GM19467 (cell line): ENCODE results near the gene RBM26.

ENCODE experiments used
- ATAC-seq: cut with Tn5 transposase; IDR thresholded peaks from one replicate; pipeline ENCODE4 v1.9.1; 2021; ENCODE audit warnings: mild to moderate bottlenecking, moderate library complexity; ENCODE audit not compliant: unreplicated experiment

RBM26 gene

DNA sequence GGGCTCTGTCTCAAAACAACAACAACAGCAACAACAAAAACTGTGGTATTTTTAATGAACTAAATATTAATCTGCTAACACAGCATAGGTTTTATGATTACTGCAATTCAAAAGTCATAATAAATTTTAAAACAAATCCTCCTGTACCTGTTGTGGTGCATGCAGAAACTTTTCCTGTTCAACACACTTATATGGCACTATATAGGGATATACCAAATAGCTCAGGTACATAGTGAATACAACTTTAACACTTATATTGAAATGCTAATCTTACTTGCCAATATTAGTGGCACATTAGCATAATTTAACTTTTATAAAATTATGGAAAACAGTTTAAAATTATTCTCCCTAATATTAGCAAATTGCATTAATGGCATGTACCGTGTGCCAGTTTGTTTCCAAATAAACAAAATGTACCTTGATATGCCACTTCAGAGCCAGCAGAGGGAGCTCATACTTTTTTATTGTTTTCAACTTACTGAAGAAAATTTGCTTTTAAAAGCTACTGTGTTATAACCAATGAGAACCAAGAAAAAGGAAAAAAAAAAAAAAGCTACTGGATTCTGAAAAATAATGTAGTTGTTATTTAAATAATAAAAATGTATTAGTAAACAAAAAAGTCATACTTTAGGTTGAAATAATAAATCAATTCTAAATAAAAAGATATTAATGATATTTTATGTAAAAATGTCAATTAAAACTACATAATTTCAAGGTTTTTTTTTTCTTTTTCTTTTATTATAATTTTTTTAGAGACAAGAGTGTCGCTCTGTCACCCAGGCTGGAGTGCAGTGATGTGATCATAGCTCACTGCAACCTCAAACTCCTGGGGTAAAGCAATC, 18.0 kb upstream of the RBM26 start:
- ATAC-seq: peak; percentile 72

DNA sequence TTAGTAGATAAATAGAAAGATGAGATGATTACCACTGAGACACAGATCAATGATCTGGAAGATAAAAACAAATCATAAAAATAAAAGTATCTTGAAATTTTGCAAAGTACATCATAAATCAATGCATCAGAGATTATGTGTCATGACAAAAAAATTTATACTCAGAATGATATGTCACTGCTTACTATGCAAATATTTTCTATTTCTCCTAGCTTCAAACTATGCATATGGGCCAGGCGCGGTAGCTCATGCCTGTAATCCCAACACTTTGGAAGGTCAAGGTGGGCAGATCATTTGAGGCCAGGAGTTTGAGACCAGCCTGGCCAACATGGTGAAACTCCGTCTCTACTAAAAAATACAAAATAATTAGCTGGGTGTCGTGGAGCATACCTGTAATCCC, 17.3 kb upstream of the RBM26 start:
- ATAC-seq: no peak

DNA sequence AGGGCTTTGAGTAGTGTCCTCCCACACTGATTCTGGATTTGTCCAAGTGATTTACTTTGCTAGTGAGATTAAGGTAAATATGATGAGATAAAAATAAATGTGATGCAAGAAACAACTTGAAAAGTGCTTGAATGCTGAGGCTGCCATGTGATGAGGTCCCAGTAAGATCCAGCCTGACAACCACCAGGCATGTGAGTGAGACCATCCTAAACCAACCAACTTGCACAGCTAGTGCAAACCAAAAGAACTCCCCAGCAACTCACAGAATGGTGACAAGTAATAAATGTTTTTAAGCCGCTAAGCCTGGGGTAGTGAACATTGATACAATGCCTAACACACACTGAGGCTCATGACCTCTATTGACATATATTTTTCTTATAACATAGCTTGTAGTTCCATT, 13.3 kb upstream of the RBM26 start:
- ATAC-seq: no peak

DNA sequence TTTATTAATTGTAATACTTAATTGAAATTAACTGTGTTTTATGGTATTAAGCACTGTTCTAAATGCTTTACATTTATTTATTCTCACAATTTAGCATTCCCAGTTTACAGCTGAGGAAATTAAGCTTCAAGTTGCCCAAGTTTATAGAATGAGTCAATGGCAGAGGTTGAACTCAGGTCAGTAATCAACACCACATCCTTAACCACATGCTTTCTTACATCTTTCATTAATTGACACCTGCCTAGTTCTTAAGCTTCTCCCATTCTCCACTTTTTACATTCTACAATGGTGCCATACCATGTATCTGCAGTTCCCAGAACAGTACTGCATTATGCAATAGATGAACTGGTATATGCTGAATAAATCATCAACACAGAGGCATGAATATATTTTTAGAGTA, 11.7 kb upstream of the RBM26 start:
- ATAC-seq: no peak

DNA sequence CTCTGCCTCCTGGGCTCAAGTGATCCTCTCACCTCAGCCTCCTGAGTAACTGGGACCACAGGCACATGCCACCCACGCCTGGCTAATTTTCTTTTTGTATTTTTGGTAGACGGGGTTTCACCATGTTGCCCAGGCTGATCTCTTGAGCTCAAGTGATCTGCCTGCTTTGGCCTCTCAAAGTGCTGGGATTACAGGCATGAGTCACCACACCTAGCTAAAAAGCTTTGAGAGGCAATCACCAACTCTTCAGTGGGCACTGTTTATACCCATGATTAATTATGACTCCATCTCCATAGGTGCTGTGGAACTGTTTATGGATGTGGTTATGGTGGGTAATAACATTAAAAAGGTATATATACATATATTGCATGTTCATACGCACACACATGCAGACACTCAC, 7.5 kb upstream of the RBM26 start:
- no peak for ATAC-seq

DNA sequence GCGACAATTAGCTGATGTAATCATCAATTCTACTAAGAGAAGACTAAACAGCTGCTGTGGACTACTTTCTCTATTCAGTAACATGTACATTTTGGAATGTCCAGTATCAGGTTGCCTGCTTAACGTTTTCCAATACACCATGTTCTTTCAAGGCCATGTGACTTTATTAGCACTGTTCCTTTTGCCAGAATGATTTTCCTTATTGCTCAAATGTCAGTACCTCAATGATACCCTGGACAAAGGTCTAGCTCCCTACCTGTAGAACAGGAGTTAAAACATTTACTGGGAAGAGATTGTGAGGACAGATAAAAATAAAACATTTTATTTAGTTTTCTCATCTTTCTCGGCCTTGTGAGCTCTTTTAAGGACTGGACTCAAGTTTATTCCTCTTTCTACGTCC, 3.8 kb upstream of the RBM26 start:
- no peak for ATAC-seq

DNA sequence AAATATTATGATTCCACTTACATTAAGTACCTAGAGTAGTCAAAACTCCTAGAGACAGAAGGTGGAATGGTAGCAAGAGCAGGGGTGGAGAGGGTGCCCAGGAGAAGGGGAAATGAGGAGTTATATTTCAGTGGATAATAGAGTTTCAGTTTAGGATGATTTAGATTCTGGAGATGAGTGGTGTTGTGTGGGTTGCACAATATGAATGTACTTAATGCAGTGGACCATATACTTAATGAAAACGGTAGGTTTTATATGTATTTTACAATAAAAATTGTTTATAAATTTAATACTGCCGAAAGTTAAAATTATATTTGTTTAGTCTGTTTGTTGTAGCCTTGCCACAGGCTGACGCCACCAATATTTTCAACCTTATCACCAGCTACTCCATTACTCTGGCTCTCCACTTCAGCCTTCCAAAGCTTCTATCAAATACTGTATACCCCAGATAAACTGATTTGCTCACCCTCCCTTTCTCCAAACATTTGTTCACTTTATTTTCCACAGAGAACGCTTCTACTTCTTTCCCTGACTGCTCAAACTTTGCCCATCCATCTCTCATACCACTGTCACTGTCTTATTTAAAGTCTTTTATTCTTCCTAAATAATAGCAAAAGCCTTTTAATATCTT, 1.4 kb upstream of the RBM26 start:
- no peak for ATAC-seq

DNA sequence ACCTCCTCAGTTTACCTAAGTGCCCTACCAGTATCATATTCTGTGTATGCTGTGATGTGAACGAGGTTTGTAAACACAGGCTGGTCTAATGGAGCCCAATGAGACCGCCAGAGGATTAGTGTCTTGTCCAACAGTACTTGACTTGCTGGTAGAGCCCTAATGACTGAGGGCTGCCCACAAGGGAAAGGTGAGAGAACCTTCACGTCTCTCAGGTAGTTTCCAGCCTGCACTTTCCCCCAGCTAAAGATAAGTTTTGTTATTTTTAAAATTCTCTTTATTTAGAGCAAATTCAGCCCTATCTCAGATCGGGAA, 498 bp upstream of the RBM26 start:
- peak; percentile 24 for ATAC-seq

DNA sequence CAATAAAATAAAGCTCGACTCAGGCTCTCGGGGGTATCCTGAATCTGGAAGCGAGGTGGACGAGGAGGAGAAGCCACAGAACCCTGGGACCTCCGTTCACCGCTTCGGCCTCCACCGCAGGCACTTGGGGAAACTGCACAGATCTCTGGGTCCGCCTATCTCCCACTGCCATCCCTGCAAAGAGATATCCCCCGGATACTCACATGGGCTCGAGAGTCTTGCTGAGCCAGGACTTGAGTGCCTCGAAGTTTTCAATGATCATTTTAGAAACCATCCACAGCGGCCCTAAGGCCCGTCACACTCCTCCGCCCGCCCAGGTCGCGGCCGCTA, 589 bp downstream of the RBM26 start:
- ATAC-seq: peak; percentile 32

DNA sequence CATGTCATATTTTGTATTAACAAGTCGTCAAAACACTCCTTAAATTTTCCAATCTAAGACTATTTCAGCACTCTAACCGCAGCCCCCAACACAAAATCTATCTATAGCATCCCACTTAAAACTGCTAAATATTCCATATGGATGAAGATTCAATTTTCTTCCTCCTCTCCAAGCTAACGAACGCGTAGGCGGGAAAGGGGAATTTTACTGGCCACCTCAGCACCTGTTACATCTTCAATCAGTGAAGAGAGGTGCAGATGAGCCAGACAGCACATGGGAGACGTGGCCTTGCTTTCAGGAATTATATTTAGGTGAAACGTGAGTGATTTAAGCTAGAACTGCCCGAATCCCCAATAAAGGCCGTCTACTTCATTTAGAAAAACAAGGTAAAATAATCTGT, 1.1 kb downstream of the RBM26 start:
- ATAC-seq: no peak

DNA sequence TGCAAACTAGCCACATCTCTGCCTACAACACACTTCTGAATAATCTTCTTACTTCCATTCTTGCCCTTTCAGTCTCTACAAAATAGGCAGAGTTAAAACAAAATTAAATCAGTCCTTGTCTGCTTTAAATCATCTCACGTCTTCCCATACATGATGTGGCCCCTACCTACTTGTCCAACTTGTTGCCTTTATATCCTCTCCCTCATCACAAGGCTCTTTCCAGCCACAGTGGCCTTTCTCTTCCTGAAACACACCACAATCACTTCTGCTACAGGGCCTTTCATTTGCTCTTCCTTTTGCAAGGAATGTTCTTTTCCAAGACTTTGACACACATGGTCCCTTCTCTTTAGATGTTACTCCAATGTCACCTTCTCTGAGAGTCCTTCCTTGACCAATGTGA, 1.7 kb downstream of the RBM26 start:
- ATAC-seq: no peak

DNA sequence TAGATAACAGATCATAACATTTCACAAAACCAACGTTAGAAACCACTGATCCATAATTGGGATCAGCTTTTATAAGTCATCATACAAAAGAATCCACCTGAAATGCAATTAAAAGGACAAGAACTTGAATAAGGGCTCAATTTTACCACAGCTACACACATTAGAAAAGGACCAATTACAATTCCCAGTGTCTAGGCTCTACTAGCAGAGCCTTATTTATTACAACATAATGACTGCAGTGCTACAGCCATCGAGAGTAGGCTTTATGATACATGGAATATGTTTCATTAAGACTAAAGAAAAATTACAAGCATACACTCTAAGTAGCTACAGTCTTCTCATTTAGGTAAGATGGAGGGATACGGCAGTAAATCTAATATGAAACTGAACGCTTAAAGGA, 2.9 kb downstream of the RBM26 start:
- ATAC-seq: no peak

DNA sequence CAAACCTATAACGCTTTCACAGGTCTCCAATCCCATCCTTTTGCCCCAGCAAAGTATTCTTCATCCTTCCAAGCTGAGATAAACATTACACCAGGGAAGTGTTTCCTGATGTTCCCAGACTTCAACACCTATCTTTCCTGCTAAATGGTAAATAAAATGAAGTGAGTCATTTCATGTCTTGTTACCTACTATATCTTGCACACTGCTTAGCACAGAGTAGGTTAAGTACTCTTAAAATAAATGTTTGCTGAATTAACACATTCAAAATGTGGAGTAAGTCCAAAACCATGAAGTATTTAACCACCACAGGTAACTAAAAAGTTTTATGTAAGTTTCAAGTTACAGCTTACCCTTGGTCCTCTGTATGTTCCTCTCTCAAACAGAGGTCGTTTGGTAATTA, 3.4 kb downstream of the RBM26 start:
- ATAC-seq: no peak

DNA sequence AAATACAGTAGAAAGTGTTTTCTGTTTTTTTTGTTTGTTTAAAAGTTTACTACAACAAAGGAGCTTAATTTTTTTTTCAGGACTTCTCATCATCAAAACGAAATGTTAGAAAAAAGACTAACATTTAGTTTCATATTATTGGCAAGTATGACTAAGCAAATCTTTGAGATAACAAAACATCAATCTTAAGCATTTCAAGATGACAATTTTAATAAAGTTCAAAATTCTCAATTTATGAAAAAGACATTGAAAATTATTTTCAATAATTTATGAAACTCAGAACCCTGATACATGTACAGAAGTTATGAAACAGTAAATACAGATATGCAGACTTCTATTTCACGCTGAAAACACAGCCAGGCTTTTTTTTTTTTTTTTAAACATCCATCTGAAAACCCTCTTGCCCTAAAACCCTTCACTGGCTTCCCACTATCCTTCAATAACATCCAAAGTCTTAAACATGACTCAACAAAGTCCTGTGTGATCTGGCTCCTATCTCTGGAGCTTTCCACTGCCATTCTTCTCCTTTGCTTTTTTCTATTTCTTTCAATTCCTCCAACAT, 3.9 kb downstream of the RBM26 start:
- ATAC-seq: no peak

DNA sequence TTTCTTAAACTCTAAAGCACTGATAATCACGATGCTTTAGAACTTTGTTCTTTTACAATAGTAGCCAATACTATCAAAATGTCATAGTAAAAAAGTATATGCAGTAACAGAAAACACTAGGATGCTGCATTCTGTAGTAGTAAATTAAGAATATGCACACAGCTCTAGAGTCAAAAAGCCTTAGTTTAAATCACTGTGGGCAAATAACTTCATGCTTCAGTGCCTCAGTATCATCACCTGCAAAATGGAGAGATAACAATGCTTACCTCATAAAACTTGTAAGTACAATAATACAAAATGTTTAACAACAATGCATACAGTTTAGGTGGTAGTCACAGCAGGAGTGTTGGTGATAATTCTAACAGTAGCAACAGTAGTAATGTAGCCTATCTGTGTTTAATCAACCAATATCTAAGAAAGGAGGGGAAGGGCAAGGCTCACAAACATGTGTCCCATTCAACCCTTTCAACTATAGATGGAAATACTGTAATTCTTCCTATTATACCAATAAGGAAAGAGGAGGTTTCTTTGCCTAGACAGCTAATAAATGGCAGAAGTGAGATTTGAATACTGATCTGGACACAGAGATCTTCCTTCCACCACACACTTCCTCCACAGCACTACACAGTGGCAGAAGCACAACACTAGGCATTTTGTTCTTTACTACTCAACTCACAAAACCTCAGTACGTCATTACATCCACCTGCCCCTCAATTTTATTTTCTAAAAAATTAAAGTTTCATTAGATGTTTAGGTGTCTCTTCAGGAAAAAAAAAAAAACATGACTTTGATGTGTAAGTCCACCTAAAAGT, 4.6 kb downstream of the RBM26 start:
- ATAC-seq: peak; percentile 37

DNA sequence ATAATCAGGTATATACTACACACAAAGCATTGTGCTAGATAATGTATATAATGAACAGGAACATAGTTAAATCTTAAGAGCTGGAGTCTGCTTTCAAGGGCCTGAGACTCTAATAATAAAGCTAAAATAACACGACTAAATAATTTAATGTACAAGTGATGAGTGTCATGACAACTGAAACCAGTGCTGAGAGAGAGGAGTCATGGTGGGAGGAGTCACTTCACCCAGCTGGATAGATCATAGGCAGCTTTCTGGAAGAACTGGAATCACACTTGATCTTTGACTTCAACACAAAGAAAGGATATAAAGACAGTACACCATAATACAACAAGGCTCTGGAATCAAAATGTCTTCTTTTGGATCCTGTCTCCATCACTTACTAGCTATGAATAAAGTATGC, 7.1 kb downstream of the RBM26 start:
- no peak for ATAC-seq

DNA sequence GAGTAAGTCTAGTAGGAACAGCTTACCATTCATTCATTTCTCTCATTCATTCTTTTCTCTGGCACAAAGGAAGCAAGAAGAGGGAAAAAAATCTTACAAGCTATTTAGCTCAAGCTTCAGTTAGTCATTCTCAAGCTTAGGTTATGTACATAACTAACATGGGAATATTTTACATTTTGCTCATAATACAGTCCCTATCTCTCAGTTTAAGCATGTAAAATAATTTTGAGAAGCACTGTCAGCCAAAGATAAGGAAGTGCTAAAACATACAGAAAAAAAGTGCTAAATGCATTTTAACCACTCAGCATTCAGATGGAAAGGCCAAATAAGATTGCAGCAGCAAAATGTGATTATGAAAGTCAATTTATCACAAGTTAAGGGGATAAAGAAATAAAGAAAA, 7.9 kb downstream of the RBM26 start:
- ATAC-seq: no peak

DNA sequence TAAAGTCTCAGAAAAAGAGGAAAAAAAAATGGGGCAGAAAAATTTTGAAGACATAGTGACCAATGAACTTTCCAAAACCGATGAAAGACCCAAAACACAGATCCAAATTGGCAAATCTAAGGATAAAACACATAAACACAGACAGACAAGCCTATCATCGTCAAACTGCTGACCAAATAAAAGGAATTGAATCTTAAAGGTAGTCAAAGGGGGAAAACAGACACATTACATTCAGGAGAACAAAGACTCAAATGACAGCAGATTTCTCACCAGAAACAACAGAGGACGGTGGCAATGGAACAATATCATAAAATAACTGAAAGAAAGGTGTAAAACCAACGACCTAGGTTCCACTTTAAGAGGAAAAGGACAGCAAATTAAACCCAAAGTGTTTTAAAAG, 10.2 kb downstream of the RBM26 start:
- ATAC-seq: no peak

DNA sequence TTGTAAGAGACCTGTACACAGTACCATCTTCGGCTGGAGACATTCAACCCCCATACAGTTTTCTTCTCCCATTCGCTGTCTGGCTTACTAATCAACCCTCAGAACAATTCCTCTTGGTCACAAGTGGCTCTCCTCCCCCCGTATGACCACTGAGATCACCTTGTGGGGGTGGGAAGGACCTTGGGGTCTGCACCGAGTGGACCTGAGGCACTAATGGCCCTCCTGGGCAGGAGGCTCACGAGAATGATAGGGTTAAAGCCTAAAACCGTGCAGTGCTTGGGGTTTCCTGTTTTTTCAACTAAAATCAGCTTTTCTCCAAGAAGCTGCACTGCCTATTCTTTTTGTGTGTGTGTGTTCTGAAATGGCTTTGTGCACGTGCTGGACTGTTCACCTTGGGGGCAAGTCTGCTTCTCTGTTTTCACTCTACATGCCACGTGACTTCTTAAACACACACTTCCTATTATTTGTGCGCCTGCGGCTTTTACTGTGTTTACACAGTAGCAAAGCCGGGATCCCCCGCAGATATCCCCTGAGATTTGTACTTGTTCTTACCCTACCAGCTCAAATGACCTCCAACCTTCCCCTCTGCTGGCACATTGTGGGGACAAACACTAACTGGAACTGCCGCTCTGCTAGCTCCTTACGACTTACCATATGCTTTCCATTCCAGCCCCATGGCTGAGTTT, 12.3 kb downstream of the RBM26 start:
- peak; percentile 47 for ATAC-seq

DNA sequence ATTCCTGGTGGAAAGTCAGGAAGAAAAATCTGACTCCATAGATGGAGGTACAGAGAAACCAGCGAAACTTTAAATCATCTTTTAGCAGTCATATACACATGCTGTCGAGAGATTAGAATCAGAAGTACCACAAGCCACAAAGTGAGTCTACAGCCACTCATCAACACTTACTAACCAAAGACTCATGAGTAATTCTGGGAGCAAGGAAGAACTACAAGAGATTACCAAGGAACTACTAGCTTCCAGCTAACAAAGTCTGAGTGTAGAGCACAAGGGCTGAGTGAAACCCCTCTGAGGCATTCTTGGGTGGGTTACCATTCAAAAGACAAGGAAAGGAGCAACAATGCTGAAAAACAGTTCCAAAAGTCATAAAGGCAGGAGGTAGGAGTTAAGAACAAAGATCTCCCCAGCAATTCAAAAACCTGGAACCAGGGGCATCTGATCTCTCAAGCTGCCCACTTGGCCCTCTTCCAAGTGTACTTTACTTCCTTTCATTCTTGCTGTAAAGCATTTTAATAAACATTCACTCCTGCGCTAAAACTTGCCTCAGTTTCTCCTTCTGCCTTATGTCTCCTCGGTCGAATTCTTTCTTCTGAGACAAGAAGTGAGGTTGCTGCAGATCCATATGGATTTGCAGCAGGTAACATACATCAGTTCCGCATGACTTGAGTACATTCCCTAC, 13.0 kb downstream of the RBM26 start:
- no peak for ATAC-seq

DNA sequence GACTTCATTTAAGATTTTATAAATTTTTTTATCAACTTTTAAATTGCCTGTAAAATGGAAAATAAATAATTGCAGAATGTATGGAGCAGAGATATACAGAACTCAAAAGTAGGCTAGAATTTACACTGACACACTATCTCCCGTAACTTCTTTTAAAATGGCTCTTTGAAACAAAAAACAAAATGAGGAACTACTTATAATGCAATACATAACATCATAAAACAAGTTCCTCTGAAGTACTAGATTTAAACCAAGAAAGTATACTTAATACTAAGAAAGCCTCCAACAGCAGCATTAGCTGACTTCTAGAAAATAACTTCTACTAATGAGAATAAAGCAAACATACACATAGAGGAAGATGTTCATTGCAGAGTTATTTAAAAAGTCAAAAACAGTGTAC, 17.0 kb downstream of the RBM26 start:
- no peak for ATAC-seq
